ENCODE measurements around the gene PTTG1IP2.

GRCh38 chr7:90445633-90446032, 23.8 kb upstream of the PTTG1IP2 start:
- TF ChIP-seq CREB1 (IDR thresholded peaks at IDR 0.05; ENCODE audit: low read depth) = no peak
- no peak for TF ChIP-seq EP300 (IDR thresholded peaks at IDR 0.05; ENCODE audit: borderline replicate concordance)
- no peak for TF ChIP-seq REST (IDR thresholded peaks at IDR 0.05; ENCODE audit: low read depth)
- TF ChIP-seq MAX (IDR thresholded peaks at IDR 0.05) = no peak
- TF ChIP-seq YY1 (IDR thresholded peaks at IDR 0.05; ENCODE audit: low read depth) = no peak
- TF ChIP-seq TAF1 (IDR thresholded peaks at IDR 0.05; ENCODE audit: low read depth) = no peak
- no peak for TF ChIP-seq TEAD4 (IDR thresholded peaks at IDR 0.05)
